NT2/D1 (cell line): ENCODE data around the gene PLEKHG4B.

Experiments
- DNase-seq: peaks from one replicate; pipeline ENCODE4 v3.0.0-alpha.2; 2011; ENCODE audit warnings: low read depth, low spot score
- H3K27me3 ChIP-seq: 2 replicates; pipeline ENCODE4 v1.6.0; 2011; ENCODE audit warnings: mild to moderate bottlenecking; ENCODE audit not compliant: insufficient read length, insufficient read depth
- H3K36me3 ChIP-seq: 2 replicates; pipeline ENCODE4 v1.6.1; 2011; ENCODE audit warnings: mild to moderate bottlenecking, low read length, mixed read lengths; ENCODE audit not compliant: insufficient read depth, insufficient read length
- H3K4me1 ChIP-seq: 2 replicates; pipeline ENCODE4 v1.5.1; 2011; ENCODE audit not compliant: insufficient read depth, insufficient read length
- H3K4me3 ChIP-seq: 2 replicates; pipeline ENCODE4 v1.5.1; 2011; ENCODE audit warnings: low read depth; ENCODE audit not compliant: insufficient read length
- H3K9ac ChIP-seq: 2 replicates; pipeline ENCODE4 v1.6.0; 2011; ENCODE audit warnings: low read depth; ENCODE audit not compliant: insufficient read length
- H3K9me3 ChIP-seq: 2 replicates; pipeline ENCODE4 v1.5.1; 2011; ENCODE audit warnings: mild to moderate bottlenecking, low read length; ENCODE audit not compliant: insufficient read depth
- SUZ12 ChIP-seq: IDR thresholded peaks from 2 replicates; pipeline ENCODE4 v1.6.1; 2011; ENCODE audit not compliant: insufficient read length, insufficient read depth; ENCODE audit errors: extremely low read depth
- YY1 ChIP-seq: IDR thresholded peaks from 2 replicates; pipeline ENCODE4 v1.6.1; 2011; ENCODE audit not compliant: insufficient read length, insufficient read depth
- ZNF274 ChIP-seq: IDR thresholded peaks from 2 replicates; pipeline ENCODE4 v1.6.1; 2011; ENCODE audit warnings: mild to moderate bottlenecking, low read depth, low read length

PLEKHG4B gene

GRCh38 chr5:130601-131131 lies 38.7 kb downstream of the PLEKHG4B start:
- DNase-seq: no peak
- Histone ChIP-seq H3K9me3 (peaks cover 15% of the 10 kb centered on the region), H3K4me1 (no peaks in the 10 kb centered on the region), H3K36me3 (peaks cover 15% of the 10 kb centered on the region), H3K9ac (no peak overlapping the region), H3K4me3 (no peak overlapping the region), H3K27me3 (no peaks in the 10 kb centered on the region)
- TF ChIP-seq ZNF274 (no peak), SUZ12 (no peak), YY1 (no peak)

- no peak overlapping the region for H3K9ac ChIP-seq
- no peak for DNase-seq
Observed at GRCh38 chr5:136901-137300, 44.9 kb downstream of the PLEKHG4B start.

GRCh38 chr5:137741-138140 lies 45.8 kb downstream of the PLEKHG4B start:
- no peaks in the 10 kb centered on the region for H3K9me3 ChIP-seq
- H3K27me3 ChIP-seq: no peaks in the 10 kb centered on the region
- no peak for TF ChIP-seq SUZ12
- no peak for TF ChIP-seq YY1
- TF ChIP-seq ZNF274: no peak
- H3K4me1 ChIP-seq: peaks cover 2% of the 10 kb centered on the region
- no peak for DNase-seq
- peaks cover 29% of the 10 kb centered on the region for H3K36me3 ChIP-seq
- no peak overlapping the region for H3K4me3 ChIP-seq
- H3K9ac ChIP-seq: no peak overlapping the region

More at GRCh38 chr5:136901-137300, 44.9 kb downstream of the PLEKHG4B start:
- H3K36me3 ChIP-seq: peaks cover 21% of the 10 kb centered on the region
- H3K4me3 ChIP-seq: no peak overlapping the region
- H3K9me3 ChIP-seq: no peaks in the 10 kb centered on the region
- TF ChIP-seq ZNF274 (no peak), SUZ12 (no peak), YY1 (no peak)
- H3K27me3 ChIP-seq: no peaks in the 10 kb centered on the region
- peaks cover 2% of the 10 kb centered on the region for H3K4me1 ChIP-seq

- Histone ChIP-seq H3K36me3 (peaks cover 41% of the 10 kb centered on the region), H3K4me1 (peaks cover 2% of the 10 kb centered on the region), H3K4me3 (no peak overlapping the region), H3K9me3 (no peaks in the 10 kb centered on the region), H3K9ac (no peak overlapping the region), H3K27me3 (no peaks in the 10 kb centered on the region)
- TF ChIP-seq ZNF274: no peak
- no peak for TF ChIP-seq SUZ12
- no peak for TF ChIP-seq YY1
- DNase-seq: no peak
Observed at GRCh38 chr5:138936-139335, 47.0 kb downstream of the PLEKHG4B start.

GRCh38 chr5:139579-140442 lies 47.8 kb downstream of the PLEKHG4B start:
- TF ChIP-seq ZNF274: no peak
- no peak for TF ChIP-seq YY1
- no peak for TF ChIP-seq SUZ12
- no peak for DNase-seq
- H3K36me3 ChIP-seq: peaks cover 49% of the 10 kb centered on the region
- no peaks in the 10 kb centered on the region; the same call in 1 of the 2 replicates for H3K9me3 ChIP-seq
- no peaks in the 10 kb centered on the region for H3K27me3 ChIP-seq
- no peak overlapping the region for H3K9ac ChIP-seq
- peaks cover 2% of the 10 kb centered on the region for H3K4me1 ChIP-seq
- no peak overlapping the region for H3K4me3 ChIP-seq

GRCh38 chr5:140443-140829 lies 48.5 kb downstream of the PLEKHG4B start:
- H3K9me3 ChIP-seq: peaks cover 6% of the 10 kb centered on the region; the same call in 1 of the 2 replicates
- no peaks in the 10 kb centered on the region for H3K27me3 ChIP-seq
- H3K36me3 ChIP-seq: peaks cover 55% of the 10 kb centered on the region
- peaks cover 2% of the 10 kb centered on the region for H3K4me1 ChIP-seq
- no peak for DNase-seq
- H3K9ac ChIP-seq: no peak overlapping the region
- TF ChIP-seq ZNF274: no peak
- no peak overlapping the region for H3K4me3 ChIP-seq

- Histone ChIP-seq H3K4me3 (no peak overlapping the region), H3K4me1 (peaks cover 2% of the 10 kb centered on the region), H3K9me3 (peaks cover 12% of the 10 kb centered on the region; the same call in 1 of the 2 replicates), H3K36me3 (peaks cover 62% of the 10 kb centered on the region), H3K27me3 (no peaks in the 10 kb centered on the region), H3K9ac (no peak overlapping the region)
- DNase-seq: no peak
- TF ChIP-seq ZNF274: no peak
Observed at GRCh38 chr5:141211-141610, 49.2 kb downstream of the PLEKHG4B start.
